HFFc6 (cell line): ENCODE data around the gene IL1RL2. TPM values are rescaled to one million over a fixed set of nuclear protein-coding genes. Genes with fewer than 3 reads are reported as not detected.

Experiments
- DNase-seq: peaks from one replicate; pipeline ENCODE4 v3.0.0-alpha.2; 2018
- H3K27ac Mint-ChIP-seq: 2 replicates; pipeline ENCODE4 v1.8.0; 2020; ENCODE audit warnings: mild to moderate bottlenecking, mixed read lengths
- H3K27me3 Mint-ChIP-seq: 2 replicates; pipeline ENCODE4 v1.8.0; 2021; ENCODE audit warnings: mild to moderate bottlenecking, moderate library complexity, mixed read lengths; ENCODE audit not compliant: insufficient read depth
- H3K36me3 Mint-ChIP-seq: 2 replicates; pipeline ENCODE4 v1.8.0; 2021; ENCODE audit warnings: low read depth, mixed read lengths
- H3K4me1 Mint-ChIP-seq: 2 replicates; pipeline ENCODE4 v1.8.0; 2020; ENCODE audit warnings: low read depth, mixed read lengths
- H3K4me3 Mint-ChIP-seq: 2 replicates; pipeline ENCODE4 v1.8.0; 2020; ENCODE audit warnings: mild to moderate bottlenecking, moderate library complexity, mixed read lengths
- H3K9me3 Mint-ChIP-seq: 2 replicates; pipeline ENCODE4 v1.8.0; 2020; ENCODE audit warnings: mild to moderate bottlenecking, mixed read lengths
- total RNA-seq, 6 experiments: library from RNA; stranded (reverse); fragmentation: NEBNext Ultra II Directional; extraction: Animal tissue kit (Norgen Biotek cat#: 25700); gene quantifications; 2 replicates in 1 of 6; 3 replicates in 5 of 6; pipeline ENCODE4 v1.2.3, GENCODE V29; 2021
- TF ChIP-seq, protein P1 (sequence below): fragments of 200-600 bp; sonication (generic); IDR thresholded peaks from 2 replicates; pipeline ENCODE4 v1.5.0; 2021; ENCODE audit warnings: antibody characterized with exemption, mild to moderate bottlenecking

Gene IL1RL2
- total RNA-seq, 6 experiments from 2014 or later: not detected

GRCh38 chr2:102149644-102150455, 37.0 kb upstream of the IL1RL2 start:
- no peaks in the 10 kb centered on the region for H3K4me1 Mint-ChIP-seq
- peaks cover 46% of the 10 kb centered on the region for H3K9me3 Mint-ChIP-seq
- no peak overlapping the region for H3K4me3 Mint-ChIP-seq
- no peak overlapping the region for H3K27ac Mint-ChIP-seq
- H3K27me3 Mint-ChIP-seq: peaks cover 1% of the 10 kb centered on the region; the same call in 1 of the 2 replicates
- no peak for DNase-seq
- H3K36me3 Mint-ChIP-seq: peaks cover 77% of the 10 kb centered on the region
- TF ChIP-seq, protein P1, sequence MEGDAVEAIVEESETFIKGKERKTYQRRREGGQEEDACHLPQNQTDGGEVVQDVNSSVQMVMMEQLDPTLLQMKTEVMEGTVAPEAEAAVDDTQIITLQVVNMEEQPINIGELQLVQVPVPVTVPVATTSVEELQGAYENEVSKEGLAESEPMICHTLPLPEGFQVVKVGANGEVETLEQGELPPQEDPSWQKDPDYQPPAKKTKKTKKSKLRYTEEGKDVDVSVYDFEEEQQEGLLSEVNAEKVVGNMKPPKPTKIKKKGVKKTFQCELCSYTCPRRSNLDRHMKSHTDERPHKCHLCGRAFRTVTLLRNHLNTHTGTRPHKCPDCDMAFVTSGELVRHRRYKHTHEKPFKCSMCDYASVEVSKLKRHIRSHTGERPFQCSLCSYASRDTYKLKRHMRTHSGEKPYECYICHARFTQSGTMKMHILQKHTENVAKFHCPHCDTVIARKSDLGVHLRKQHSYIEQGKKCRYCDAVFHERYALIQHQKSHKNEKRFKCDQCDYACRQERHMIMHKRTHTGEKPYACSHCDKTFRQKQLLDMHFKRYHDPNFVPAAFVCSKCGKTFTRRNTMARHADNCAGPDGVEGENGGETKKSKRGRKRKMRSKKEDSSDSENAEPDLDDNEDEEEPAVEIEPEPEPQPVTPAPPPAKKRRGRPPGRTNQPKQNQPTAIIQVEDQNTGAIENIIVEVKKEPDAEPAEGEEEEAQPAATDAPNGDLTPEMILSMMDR: no peak

GRCh38 chr2:102154364-102154763, 32.5 kb upstream of the IL1RL2 start:
- peaks cover 54% of the 10 kb centered on the region for H3K36me3 Mint-ChIP-seq
- H3K4me3 Mint-ChIP-seq: no peak overlapping the region
- DNase-seq: no peak
- peaks cover 9% of the 10 kb centered on the region; the same call in 1 of the 2 replicates for H3K4me1 Mint-ChIP-seq
- H3K27ac Mint-ChIP-seq: no peak overlapping the region
- peaks cover under 1% of the 10 kb centered on the region; the same call in 1 of the 2 replicates for H3K9me3 Mint-ChIP-seq
- H3K27me3 Mint-ChIP-seq: peaks cover 1% of the 10 kb centered on the region; the same call in 1 of the 2 replicates
- TF ChIP-seq, protein P1: no peak

- Mint-ChIP-seq H3K27ac (no peak overlapping the region), H3K4me1 (peaks cover 13% of the 10 kb centered on the region; the same call in 1 of the 2 replicates), H3K36me3 (peaks cover 54% of the 10 kb centered on the region), H3K9me3 (no peaks in the 10 kb centered on the region), H3K4me3 (no peak overlapping the region), H3K27me3 (peaks cover 1% of the 10 kb centered on the region; the same call in 1 of the 2 replicates)
- TF ChIP-seq, protein P1: no peak
- no peak for DNase-seq
These were observed 31.7 kb upstream of the IL1RL2 start for GRCh38 chr2:102154946-102155702.

DNA sequence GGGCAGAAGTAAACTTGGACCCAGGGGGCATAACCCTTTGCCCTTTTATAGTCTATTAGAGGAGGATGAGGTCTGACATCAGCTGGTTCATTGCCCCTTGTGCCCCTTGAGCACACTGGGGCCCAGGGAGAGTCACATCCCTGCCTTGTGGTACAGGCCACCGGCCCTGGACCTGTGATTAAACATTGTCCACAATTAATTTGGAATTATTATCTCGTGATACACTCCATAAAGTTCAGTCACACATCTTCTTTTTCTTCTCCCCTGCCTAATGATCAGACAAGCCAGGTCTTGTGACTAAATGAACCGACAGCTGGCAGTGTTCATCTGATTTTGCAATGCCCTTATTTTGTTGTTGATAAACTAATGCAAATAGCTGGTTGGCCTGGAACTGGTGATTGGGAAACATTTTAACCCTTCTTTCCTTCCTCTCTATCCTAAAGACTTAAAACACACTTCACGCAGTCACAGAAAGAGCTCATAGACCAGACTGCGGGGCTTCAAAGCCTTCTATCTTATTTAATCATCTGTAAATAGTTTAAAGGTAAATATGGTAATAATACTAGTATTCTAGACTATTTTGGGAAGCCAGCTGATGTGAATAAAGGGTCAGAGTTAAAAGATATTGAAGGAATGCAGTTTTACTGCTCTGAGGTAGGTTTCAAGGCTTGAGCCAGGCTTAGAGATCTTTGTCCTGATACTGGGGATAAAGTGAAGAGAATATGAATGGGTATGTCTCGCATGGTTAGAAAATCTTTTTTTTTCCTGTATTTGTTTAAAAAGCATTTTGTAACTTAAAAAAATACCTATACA, 30.9 kb upstream of the IL1RL2 start:
- Mint-ChIP-seq H3K27ac (no peak overlapping the region), H3K4me3 (no peak overlapping the region), H3K4me1 (peaks cover 13% of the 10 kb centered on the region; the same call in 1 of the 2 replicates), H3K9me3 (no peaks in the 10 kb centered on the region), H3K36me3 (peaks cover 53% of the 10 kb centered on the region), H3K27me3 (peaks cover 1% of the 10 kb centered on the region; the same call in 1 of the 2 replicates)
- TF ChIP-seq, protein P1: no peak
- DNase-seq: no peak
